NOMO-1 treated with dmso at 0.1 percent for 144 hours (cell line): ENCODE data around the gene KANTR.

Experiments
- DNase-seq: peaks from one replicate; lab custom pipeline; 2025; ENCODE audit not compliant: unreplicated experiment; lab: John Stamatoyannopoulos, UW

KANTR gene

DNA sequence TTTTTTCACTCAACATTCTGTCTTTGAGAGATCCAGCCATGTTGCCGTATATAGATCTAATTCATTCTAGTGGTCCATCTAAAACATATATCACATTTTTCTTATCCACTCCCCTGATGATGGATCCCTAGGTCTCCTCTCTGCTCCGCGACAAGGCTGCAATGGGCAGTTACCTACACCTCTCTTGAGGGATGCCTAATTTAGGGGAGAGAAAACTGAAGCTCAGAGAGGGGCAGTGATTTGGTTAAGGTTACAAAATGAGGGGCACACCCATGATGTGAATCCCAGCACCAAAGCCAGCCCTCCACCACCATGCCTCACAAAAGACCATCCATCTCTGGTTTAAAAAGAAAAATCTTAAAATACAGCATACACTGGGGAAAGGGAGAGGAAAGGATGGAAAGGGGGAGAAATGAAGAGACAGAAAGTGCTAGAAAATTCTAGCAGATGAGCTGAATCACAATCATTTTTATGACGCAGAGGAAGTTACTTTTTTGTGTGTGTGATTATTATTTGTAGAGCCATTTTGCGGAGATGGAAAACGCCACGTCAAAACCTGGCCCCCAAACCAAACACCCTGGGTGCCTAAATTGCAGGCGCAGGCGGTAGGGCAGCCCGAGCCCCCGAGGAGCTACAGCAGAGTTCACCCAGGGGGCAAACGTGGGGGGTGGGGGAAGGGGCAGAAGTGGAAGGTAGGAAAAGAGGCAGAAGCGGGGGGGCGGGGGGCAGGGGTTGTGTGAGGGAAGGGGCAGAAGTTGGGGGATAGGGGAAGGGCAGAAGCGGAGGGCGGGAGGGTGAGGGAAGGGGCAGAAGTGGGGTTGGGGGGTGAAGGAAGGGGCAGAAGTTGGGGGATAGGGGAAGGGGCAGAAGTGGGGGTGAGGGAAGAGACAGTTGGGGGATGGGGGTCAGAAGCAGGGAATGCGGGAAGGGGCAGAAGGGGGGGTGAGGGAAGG is 13.0 kb upstream of the KANTR start:
- DNase-seq: no peak

DNA sequence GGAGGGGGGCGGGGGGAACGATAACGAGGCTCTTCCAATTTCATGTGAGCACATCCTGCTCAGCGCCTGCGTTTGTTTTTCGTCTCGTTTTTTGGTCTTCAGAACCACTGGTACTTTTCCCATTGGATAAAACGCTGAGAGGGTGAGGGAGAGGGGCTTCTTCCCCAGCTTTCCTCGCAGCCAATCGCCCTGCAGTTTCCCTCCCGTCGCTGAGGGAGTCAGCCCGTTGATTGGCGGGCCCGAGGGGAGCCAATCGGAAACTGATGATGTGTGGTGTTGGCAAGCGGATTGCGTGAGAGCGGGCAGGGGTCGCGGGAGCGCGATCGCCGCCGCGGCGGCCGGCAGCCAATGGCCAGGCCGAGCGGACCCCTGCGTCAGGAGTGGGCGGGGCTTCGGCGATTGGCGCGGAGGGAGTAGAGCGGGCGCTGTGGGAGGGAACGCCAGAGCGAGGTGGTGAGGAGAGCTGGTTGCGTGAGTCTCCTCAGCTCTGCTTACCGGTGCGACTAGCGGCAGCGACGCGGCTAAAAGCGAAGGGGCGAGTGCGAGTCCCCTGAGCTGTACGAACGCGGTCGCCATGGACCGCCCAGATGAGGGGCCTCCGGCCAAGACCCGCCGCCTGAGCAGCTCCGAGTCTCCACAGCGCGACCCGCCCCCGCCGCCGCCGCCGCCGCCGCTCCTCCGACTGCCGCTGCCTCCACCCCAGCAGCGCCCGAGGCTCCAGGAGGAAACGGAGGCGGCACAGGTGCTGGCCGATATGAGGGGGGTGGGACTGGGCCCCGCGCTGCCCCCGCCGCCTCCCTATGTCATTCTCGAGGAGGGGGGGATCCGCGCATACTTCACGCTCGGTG is 11.8 kb upstream of the KANTR start, which contains the start of gene TSPYL2:
Gene TSPYL2 (plus strand): TSS at position 443 of the 848 bp plus-strand sequence. CDS start 132 bp downstream, at position 575.
- DNase-seq: peak; percentile 87

DNA sequence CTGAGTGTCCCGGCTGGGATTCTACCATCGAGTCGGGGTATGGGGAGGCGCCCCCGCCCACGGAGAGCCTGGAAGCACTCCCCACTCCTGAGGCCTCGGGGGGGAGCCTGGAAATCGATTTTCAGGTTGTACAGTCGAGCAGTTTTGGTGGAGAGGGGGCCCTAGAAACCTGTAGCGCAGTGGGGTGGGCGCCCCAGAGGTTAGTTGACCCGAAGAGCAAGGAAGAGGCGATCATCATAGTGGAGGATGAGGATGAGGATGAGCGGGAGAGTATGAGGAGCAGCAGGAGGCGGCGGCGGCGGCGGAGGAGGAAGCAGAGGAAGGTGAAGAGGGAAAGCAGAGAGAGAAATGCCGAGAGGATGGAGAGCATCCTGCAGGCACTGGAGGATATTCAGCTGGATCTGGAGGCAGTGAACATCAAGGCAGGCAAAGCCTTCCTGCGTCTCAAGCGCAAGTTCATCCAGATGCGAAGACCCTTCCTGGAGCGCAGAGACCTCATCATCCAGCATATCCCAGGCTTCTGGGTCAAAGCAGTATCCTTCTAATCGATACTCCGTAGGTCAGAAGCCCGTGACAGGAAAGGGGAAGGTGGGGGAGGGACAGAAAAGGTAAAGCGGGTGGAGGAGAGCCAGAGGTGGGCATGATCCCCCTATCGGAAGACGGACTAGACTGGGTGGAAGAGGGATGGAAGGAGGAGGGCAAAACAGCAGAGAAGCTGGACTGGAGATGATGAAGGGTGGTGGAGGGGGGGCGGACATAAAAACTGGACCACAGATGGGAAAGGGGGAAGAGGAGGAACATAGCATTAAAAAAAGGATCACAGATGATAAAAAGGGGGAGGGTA is 10.9 kb upstream of the KANTR start:
- DNase-seq: no peak

- DNase-seq: no peak
These were observed 9.8 kb upstream of the KANTR start for GRCh38 chrX:53084043-53084570.

- no peak for DNase-seq
These were observed 9.1 kb upstream of the KANTR start for GRCh38 chrX:53084863-53085262.

DNA sequence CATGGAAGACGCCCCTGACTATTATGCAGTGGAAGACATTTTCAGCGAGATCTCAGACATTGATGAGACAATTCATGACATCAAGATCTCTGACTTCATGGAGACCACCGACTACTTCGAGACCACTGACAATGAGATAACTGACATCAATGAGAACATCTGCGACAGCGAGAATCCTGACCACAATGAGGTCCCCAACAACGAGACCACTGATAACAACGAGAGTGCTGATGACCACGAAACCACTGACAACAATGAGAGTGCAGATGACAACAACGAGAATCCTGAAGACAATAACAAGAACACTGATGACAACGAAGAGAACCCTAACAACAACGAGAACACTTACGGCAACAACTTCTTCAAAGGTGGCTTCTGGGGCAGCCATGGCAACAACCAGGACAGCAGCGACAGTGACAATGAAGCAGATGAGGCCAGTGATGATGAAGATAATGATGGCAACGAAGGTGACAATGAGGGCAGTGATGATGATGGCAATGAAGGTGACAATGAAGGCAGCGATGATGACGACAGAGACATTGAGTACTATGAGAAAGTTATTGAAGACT is 8.2 kb upstream of the KANTR start:
- DNase-seq: no peak

- DNase-seq: no peak
These were observed 7.5 kb upstream of the KANTR start for GRCh38 chrX:53086464-53086863.

DNA sequence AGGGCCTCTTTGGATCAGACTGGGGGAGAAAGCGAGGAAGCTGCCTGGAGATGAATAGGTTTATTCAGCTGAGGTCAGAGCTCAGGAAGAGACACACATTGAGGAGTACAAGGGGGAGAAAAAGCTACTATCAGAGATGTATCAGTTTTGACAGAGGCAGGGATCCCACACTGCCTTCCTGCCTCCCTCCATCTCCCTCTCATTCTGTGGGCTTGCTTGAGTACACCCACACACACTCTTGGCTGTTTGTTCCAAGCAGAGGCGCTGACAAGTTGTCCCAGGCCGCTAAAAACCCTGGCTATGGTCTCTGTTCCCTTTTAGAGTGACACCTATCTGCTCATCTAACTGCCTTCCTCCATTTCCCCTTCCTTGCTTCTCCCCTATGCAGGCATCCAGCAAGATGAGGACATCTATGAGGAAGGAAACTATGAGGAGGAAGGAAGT is 6.5 kb upstream of the KANTR start:
- no peak for DNase-seq

- no peak for DNase-seq
These were observed 5.6 kb upstream of the KANTR start for GRCh38 chrX:53088136-53088974.

DNA sequence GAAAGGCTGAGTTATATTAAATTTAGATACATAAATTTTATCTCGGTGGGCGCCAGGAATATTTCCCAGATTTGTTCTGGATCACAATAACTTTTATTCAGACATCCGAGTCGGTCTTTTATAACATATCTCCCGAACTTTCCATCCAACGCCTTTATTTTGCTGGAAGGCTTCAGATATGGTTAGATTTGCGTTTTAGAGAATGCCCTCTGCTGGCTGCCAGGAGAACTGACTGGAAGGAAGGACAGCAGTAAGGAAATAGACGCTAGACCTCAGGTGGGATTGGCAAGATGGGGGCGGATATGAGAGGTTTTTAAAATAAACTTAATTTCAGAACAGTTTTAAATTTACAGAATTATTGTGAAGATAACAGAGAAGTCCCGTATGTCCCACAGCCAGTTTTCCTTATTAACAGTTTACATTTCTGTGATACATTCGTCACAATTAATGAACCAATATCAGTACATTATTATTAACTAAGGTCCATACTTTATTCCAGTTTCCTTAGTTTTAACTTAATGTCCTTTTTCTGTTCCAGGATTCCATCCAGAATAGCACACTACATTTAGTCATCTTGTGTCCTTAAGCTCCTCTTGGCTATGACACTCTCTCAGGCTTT is 4.6 kb upstream of the KANTR start:
- DNase-seq: peak; percentile 47

DNA sequence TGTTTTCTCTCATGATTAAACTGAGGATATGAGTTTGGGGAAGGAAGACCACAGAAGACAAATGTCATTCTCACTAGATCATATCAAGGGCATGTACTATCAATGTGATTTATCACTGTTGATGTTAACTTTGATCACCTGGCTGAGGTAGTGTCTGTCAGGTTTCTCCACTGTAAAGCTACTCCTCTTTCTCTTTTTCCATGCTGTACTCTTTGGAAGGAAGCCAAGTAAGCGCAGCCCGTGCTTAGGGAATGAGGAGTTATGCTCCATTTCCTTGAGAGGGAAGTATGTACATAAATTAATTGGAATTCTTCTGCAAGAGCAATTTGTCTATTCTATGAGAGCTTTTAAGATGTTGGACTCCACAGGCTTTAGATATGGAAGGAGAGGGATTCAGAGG is 4.0 kb upstream of the KANTR start:
- DNase-seq: no peak

- no peak for DNase-seq
These were observed 2.6 kb upstream of the KANTR start for GRCh38 chrX:53091354-53091753.

DNA sequence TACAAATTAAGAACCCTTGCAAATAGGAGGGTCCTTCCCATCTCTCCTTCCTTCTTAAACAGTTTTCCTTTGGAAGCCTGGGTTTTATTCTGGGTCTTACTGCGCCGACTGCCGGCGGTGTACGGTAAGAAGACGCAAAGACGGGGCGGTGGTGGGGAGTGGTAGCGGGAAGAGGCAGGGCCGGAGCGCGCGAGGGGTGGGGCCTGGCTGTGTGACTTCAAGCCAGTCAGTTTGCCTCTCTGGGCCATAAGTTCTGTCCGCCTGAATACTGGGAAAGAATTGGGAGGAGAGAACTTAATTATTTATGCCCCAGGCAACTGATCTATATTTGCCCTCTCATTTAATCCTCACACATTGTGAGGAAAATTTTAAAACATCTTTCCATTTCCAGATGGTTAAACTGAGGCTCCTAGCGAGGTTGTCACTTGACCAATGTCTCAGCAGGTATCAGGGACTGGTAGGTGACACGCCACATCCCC is 726 bp upstream of the KANTR start:
- DNase-seq: peak; percentile 54

DNA sequence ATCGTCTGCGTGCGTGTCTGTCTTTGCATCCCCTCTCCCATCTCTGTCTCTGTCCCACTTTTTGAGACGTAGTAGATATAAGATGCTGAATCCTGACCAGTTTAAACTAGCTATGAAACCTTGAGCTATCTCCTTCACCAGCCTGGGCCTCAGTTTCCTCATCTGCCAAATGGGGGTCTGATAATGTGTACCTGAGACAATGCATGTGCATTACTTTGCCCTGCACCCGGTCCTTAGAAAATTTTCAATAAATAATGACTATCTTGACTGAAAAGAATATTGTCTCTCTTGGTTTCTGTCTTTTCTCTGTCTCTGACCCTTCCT is 602 bp downstream of the KANTR start:
- DNase-seq: no peak

GRCh38 chrX:53095796-53096195 is 1.9 kb downstream of the KANTR start:
- DNase-seq: no peak

GRCh38 chrX:53114864-53115549 is 21.1 kb downstream of the KANTR start:
- no peak for DNase-seq

- DNase-seq: no peak
These were observed 21.6 kb downstream of the KANTR start for GRCh38 chrX:53115550-53115874.

DNA sequence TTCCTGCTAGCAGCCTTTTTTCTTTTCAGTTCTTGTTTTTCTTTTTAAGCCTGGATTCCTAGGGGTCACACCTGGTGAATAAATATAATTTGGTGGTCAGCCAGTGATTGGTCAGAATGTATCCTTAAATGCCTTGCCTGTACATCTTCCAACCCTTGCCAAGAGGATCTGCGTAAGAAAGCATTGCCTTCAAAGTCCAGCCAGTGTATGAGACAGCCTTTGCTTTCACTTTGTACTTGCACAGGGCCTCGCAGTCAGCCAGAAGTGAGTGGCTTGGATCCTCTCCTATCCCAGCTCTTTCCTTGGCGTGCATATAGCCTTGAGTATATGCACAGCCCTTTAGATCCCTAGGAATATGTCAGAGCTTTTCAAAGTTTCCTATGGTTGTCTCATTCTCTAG is 22.2 kb downstream of the KANTR start:
- DNase-seq: no peak

DNA sequence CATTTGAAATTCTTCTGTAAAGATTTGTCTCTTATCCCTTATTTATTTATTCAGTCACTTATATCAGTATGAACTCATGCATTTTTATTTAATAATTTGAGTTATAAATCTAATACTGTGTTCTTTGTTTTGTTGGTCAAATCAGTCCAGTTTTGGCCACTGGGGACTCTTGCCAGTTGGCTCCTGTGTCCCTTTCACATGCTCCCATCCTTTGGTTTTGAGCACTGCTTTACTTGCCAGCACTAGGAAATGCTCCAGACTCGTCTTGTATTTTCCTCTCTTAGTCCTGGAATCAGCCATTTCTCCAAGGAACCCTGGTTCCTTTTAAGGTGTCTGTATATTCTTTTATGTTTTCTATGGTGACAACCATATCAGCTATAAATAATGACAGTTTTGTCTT is 28.1 kb downstream of the KANTR start:
- DNase-seq: no peak
